ENCODE results near the gene OPN5. TPM values are rescaled to one million over a fixed set of nuclear protein-coding genes. Genes with fewer than 3 reads are reported as not detected.
A peak's percentile ranks its signal among the peaks of the same experiment; 100 is the strongest.

The OPN5 gene
- total and polyA plus RNA-seq, 2 experiments from 2014 or later, result not detected

DNA sequence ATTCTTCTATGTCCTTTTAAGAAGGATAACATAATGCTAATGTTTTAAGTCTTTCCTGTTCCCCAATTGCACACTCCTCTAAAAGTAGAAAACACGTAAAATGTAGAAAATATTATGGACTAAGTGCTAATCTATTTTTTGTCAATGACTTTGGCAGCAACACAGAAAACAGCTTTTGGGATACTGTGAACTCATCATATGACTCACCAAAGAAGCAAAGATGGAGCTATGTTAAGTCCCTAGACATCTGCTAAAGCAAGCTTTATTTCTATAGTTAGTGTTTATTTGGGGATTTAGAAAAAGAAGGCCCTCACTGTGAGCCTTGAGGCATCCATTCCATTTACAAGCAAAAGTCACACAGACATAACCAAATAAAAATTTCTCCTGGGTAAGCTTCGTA lies 23.0 kb downstream of the OPN5 start:
- H3K4me1 ChIP-seq (ENCODE audit: insufficient read depth), result no peaks in the 10 kb centered on the region
- no peaks in the 10 kb centered on the region for H4K20me1 ChIP-seq (replicated peaks; ENCODE audit: insufficient read depth)
- no peak overlapping the region for H3K27ac ChIP-seq (ENCODE audit: low read depth)
- no peaks in the 10 kb centered on the region for H3K79me2 ChIP-seq (replicated peaks; ENCODE audit: insufficient read depth)
- no peaks in the 10 kb centered on the region for H3F3A ChIP-seq (replicated peaks; ENCODE audit: low read depth)
- DNase-seq (ENCODE audit: low spot score) (no peak), ATAC-seq (no peak)
- H3K27me3 ChIP-seq (ENCODE audit: insufficient read depth), result no peaks in the 10 kb centered on the region
- no peaks in the 10 kb centered on the region for H3K27me3 Mint-ChIP-seq (ENCODE audit: insufficient read depth, low read depth, poor library complexity)
- no peak overlapping the region for H2AFZ ChIP-seq
- no peaks in the 10 kb centered on the region for H3K4me1 Mint-ChIP-seq
- H3K9me3 Mint-ChIP-seq, result no peaks in the 10 kb centered on the region
- no peaks in the 10 kb centered on the region for H3K9me2 ChIP-seq (ENCODE audit: insufficient read depth)
- H3K27ac Mint-ChIP-seq, result no peak overlapping the region
- no peaks in the 10 kb centered on the region for H3K36me3 Mint-ChIP-seq (ENCODE audit: low read depth)
- TF ChIP-seq JUNB (IDR thresholded peaks at IDR 0.05; ENCODE audit: unreplicated experiment), result no peak
- TF ChIP-seq, protein P1, sequence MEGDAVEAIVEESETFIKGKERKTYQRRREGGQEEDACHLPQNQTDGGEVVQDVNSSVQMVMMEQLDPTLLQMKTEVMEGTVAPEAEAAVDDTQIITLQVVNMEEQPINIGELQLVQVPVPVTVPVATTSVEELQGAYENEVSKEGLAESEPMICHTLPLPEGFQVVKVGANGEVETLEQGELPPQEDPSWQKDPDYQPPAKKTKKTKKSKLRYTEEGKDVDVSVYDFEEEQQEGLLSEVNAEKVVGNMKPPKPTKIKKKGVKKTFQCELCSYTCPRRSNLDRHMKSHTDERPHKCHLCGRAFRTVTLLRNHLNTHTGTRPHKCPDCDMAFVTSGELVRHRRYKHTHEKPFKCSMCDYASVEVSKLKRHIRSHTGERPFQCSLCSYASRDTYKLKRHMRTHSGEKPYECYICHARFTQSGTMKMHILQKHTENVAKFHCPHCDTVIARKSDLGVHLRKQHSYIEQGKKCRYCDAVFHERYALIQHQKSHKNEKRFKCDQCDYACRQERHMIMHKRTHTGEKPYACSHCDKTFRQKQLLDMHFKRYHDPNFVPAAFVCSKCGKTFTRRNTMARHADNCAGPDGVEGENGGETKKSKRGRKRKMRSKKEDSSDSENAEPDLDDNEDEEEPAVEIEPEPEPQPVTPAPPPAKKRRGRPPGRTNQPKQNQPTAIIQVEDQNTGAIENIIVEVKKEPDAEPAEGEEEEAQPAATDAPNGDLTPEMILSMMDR (conservative IDR thresholded peaks at IDR 0.05; ENCODE audit: low read depth in 2 of 2), result no peak
- no peak overlapping the region for H3K4me3 Mint-ChIP-seq
- H3K36me3 ChIP-seq (ENCODE audit: insufficient read depth), result no peaks in the 10 kb centered on the region
- H3K4me3 ChIP-seq, result no peak overlapping the region
- H3K4me2 ChIP-seq, result no peak overlapping the region

DNA sequence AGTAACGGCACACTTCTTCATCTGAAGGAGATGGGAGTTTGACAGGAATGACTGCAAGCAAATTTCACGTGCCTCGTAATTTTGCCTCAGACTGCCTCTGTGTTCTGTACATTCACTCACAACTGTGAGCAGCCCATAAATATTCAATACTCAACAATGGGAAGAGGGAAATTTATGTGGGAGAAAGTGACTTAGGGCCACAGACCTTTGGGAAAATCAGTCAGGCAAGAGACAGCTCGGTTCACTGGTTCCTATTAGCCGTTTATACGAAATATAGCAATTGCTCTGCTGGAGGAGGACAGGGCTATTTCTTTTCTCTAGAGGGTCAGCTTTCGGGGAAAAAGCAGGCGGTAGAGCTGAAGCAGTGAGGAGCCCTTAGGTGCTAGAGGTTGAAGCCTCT lies 28.0 kb downstream of the OPN5 start:
- no peaks in the 10 kb centered on the region for H3K36me3 ChIP-seq (ENCODE audit: insufficient read depth)
- no peaks in the 10 kb centered on the region for H3K4me1 ChIP-seq (ENCODE audit: insufficient read depth)
- ATAC-seq (no peak), DNase-seq (ENCODE audit: low spot score) (no peak)
- Mint-ChIP-seq H3K4me3 (no peak overlapping the region), H3K9me3 (no peaks in the 10 kb centered on the region), H3K27me3 (ENCODE audit: insufficient read depth, low read depth, poor library complexity) (no peaks in the 10 kb centered on the region), H3K27ac (no peak overlapping the region), H3K36me3 (ENCODE audit: low read depth) (no peaks in the 10 kb centered on the region), H3K4me1 (0 out of 3 replicates have a peak, but pooled peaks cover 2% of the 10 kb centered on the region)
- no peaks in the 10 kb centered on the region for H3K79me2 ChIP-seq (replicated peaks; ENCODE audit: insufficient read depth)
- no peak overlapping the region for H3K27ac ChIP-seq (ENCODE audit: low read depth)
- H3K27me3 ChIP-seq (ENCODE audit: insufficient read depth), result no peaks in the 10 kb centered on the region
- H4K20me1 ChIP-seq (replicated peaks; ENCODE audit: insufficient read depth), result no peaks in the 10 kb centered on the region
- H2AFZ ChIP-seq, result peak overlapping the region; percentile 1; the same call in 1 of the 2 replicates
- H3K9me2 ChIP-seq (ENCODE audit: insufficient read depth), result no peaks in the 10 kb centered on the region
- H3K4me2 ChIP-seq, result no peak overlapping the region
- H3K4me3 ChIP-seq, result no peak overlapping the region
- H3F3A ChIP-seq (replicated peaks; ENCODE audit: low read depth), result no peaks in the 10 kb centered on the region
- no peak for TF ChIP-seq EZH2phosphoT487 (IDR thresholded peaks at IDR 0.05; ENCODE audit: unreplicated experiment)
- no peak for TF ChIP-seq EZH2 (IDR thresholded peaks at IDR 0.05; ENCODE audit: low read depth, unreplicated experiment)
- TF ChIP-seq ZNF114 (CRISPR knock-in tag; IDR thresholded peaks at IDR 0.05), result no peak
- TF ChIP-seq STAT1 (IDR thresholded peaks at IDR 0.05; ENCODE audit: unreplicated experiment), result no peak
- TF ChIP-seq, protein P2, sequence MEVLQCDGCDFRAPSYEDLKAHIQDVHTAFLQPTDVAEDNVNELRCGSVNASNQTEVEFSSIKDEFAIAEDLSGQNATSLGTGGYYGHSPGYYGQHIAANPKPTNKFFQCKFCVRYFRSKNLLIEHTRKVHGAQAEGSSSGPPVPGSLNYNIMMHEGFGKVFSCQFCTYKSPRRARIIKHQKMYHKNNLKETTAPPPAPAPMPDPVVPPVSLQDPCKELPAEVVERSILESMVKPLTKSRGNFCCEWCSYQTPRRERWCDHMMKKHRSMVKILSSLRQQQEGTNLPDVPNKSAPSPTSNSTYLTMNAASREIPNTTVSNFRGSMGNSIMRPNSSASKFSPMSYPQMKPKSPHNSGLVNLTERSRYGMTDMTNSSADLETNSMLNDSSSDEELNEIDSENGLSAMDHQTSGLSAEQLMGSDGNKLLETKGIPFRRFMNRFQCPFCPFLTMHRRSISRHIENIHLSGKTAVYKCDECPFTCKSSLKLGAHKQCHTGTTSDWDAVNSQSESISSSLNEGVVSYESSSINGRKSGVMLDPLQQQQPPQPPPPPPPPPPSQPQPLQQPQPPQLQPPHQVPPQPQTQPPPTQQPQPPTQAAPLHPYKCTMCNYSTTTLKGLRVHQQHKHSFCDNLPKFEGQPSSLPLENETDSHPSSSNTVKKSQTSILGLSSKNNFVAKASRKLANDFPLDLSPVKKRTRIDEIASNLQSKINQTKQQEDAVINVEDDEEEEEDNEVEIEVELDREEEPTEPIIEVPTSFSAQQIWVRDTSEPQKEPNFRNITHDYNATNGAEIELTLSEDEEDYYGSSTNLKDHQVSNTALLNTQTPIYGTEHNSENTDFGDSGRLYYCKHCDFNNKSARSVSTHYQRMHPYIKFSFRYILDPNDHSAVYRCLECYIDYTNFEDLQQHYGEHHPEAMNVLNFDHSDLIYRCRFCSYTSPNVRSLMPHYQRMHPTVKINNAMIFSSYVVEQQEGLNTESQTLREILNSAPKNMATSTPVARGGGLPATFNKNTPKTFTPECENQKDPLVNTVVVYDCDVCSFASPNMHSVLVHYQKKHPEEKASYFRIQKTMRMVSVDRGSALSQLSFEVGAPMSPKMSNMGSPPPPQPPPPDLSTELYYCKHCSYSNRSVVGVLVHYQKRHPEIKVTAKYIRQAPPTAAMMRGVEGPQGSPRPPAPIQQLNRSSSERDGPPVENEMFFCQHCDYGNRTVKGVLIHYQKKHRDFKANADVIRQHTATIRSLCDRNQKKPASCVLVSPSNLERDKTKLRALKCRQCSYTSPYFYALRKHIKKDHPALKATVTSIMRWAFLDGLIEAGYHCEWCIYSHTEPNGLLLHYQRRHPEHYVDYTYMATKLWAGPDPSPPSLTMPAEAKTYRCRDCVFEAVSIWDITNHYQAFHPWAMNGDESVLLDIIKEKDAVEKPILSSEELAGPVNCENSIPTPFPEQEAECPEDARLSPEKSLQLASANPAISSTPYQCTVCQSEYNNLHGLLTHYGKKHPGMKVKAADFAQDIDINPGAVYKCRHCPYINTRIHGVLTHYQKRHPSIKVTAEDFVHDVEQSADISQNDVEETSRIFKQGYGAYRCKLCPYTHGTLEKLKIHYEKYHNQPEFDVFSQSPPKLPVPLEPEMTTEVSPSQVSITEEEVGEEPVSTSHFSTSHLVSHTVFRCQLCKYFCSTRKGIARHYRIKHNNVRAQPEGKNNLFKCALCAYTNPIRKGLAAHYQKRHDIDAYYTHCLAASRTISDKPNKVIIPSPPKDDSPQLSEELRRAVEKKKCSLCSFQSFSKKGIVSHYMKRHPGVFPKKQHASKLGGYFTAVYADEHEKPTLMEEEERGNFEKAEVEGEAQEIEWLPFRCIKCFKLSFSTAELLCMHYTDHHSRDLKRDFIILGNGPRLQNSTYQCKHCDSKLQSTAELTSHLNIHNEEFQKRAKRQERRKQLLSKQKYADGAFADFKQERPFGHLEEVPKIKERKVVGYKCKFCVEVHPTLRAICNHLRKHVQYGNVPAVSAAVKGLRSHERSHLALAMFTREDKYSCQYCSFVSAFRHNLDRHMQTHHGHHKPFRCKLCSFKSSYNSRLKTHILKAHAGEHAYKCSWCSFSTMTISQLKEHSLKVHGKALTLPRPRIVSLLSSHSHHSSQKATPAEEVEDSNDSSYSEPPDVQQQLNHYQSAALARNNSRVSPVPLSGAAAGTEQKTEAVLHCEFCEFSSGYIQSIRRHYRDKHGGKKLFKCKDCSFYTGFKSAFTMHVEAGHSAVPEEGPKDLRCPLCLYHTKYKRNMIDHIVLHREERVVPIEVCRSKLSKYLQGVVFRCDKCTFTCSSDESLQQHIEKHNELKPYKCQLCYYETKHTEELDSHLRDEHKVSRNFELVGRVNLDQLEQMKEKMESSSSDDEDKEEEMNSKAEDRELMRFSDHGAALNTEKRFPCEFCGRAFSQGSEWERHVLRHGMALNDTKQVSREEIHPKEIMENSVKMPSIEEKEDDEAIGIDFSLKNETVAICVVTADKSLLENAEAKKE (CRISPR knock-in tag; IDR thresholded peaks at IDR 0.05), result no peak
- TF ChIP-seq, protein P1 (conservative IDR thresholded peaks at IDR 0.05; ENCODE audit: low read depth in 2 of 2), result no peak
- no peak for TF ChIP-seq CREB1 (CRISPR knock-in tag; IDR thresholded peaks at IDR 0.05; ENCODE audit: low read depth)
- no peak for TF ChIP-seq ZNF331 (CRISPR knock-in tag; IDR thresholded peaks at IDR 0.05; ENCODE audit: low read depth)
- TF ChIP-seq POLR2AphosphoS5 (IDR thresholded peaks at IDR 0.05; ENCODE audit: low read depth), result no peak

Measured in GM23338 (cell line).